GM12892 (cell line): ENCODE data around the gene SURF4.

Source experiments
- POLR2A ChIP-seq: IDR thresholded peaks from 2 replicates; pipeline ENCODE4 v1.6.1; 2011; ENCODE audit warnings: low read depth, low read length, control low read depth
- POLR2AphosphoS5 ChIP-seq: IDR thresholded peaks from 2 replicates; pipeline ENCODE4 v1.6.1; 2011; ENCODE audit warnings: low read depth, low read length, control low read depth

GRCh38 chr9:133332381-133332730 lies 43.5 kb downstream of the SURF4 start:
- TF ChIP-seq POLR2A (no peak), POLR2AphosphoS5 (no peak)
